IMR-90 (cell line): ENCODE data around the gene SHISA6. TPM values are rescaled to one million over a fixed set of nuclear protein-coding genes. Genes with fewer than 3 reads are reported as not detected.
A peak's percentile ranks its signal among the peaks of the same experiment; 100 is the strongest.

Source experiments
- ATAC-seq: fragments of 200-7000 bp; cut with Tn5 transposase; 2 replicates; pipeline ENCODE4 v1.9.1; 2020; ENCODE audit warnings: low read depth, mild to moderate bottlenecking, moderate library complexity
- BruUV-seq: library from RNA; stranded (reverse); fragments of 400-500 nt; replicated peaks from 2 replicates; lab custom pipeline; 2021; lab: Mats Ljungman, UMichigan
- CTCF ChIA-PET: fragments of 300-600 bp; formaldehyde crosslinking; extraction: SDS; loops from one replicate; lab custom pipeline; 2021; ENCODE audit warnings: antibody characterized with exemption; lab: Yijun Ruan, JAX
- POLR2A ChIA-PET: fragments of 300-600 bp; sonication (Branson Sonifier 250); formaldehyde crosslinking; loops from one replicate; lab custom pipeline; 2022; ENCODE audit warnings: antibody characterized with exemption; ENCODE audit not compliant: unreplicated experiment; lab: Charles Lee
- DNase-seq: peaks from one replicate; pipeline ENCODE4 v3.0.0; 2013
- H2AFZ ChIP-seq: replicated peaks from 2 replicates; pipeline ENCODE3; 2013; ENCODE audit warnings: low read length, mild to moderate bottlenecking; ENCODE audit not compliant: poor library complexity
- H2AK5ac ChIP-seq: 2 replicates; pipeline ENCODE4 v1.6.1; 2013; ENCODE audit warnings: low read depth, low read length, inconsistent platforms
- H2AK9ac ChIP-seq: replicated peaks from 2 replicates; pipeline ENCODE3; 2013; ENCODE audit warnings: mild to moderate bottlenecking, low read depth, low read length, moderate library complexity; ENCODE audit not compliant: poor library complexity
- H2BK120ac ChIP-seq: 2 replicates; pipeline ENCODE4 v1.6.1; 2013; ENCODE audit warnings: low read depth, low read length, inconsistent platforms
- H2BK15ac ChIP-seq: 3 replicates; pipeline ENCODE4 v1.6.1; 2013; ENCODE audit warnings: low read depth, low read length, inconsistent platforms
- H2BK20ac ChIP-seq: 2 replicates; pipeline ENCODE4 v1.6.1; 2013; ENCODE audit warnings: low read depth, mild to moderate bottlenecking, inconsistent platforms, low read length, moderate library complexity
- H2BK5ac ChIP-seq: 2 replicates; pipeline ENCODE4 v1.6.1; 2013; ENCODE audit warnings: mild to moderate bottlenecking, low read depth, low read length, inconsistent platforms; ENCODE audit not compliant: poor library complexity, severe bottlenecking
- H3K14ac ChIP-seq: replicated peaks from 2 replicates; pipeline ENCODE4 v1.6.1; 2013; ENCODE audit warnings: low read depth, low read length, inconsistent platforms
- H3K18ac ChIP-seq: 2 replicates; pipeline ENCODE4 v1.6.1; 2013; ENCODE audit warnings: low read depth, low read length, control low read depth
- H3K23ac ChIP-seq: 2 replicates; pipeline ENCODE4 v1.6.1; 2013; ENCODE audit warnings: low read depth, low read length, inconsistent platforms
- H3K27ac ChIP-seq: 2 replicates; pipeline ENCODE4 v1.5.1; 2013; ENCODE audit warnings: mild to moderate bottlenecking, control low read depth, low read length; ENCODE audit not compliant: insufficient read depth
- H3K27me3 ChIP-seq: 2 replicates; pipeline ENCODE4 v1.6.1; 2013; ENCODE audit warnings: low read length; ENCODE audit not compliant: control insufficient read depth, insufficient read depth
- H3K36me3 ChIP-seq: 2 replicates; pipeline ENCODE4 v1.6.1; 2013; ENCODE audit warnings: low read length, mixed read lengths; ENCODE audit not compliant: control insufficient read depth, insufficient read depth
- H3K4ac ChIP-seq: 2 replicates; pipeline ENCODE4 v1.6.1; 2013; ENCODE audit warnings: low read depth, low read length, inconsistent platforms
- H3K4me1 ChIP-seq: 2 replicates; pipeline ENCODE4 v1.6.1; 2013; ENCODE audit warnings: low read length, mixed read lengths; ENCODE audit not compliant: control insufficient read depth, insufficient read depth
- H3K4me2 ChIP-seq: 2 replicates; pipeline ENCODE4 v1.6.1; 2013; ENCODE audit warnings: low read depth, mild to moderate bottlenecking, control low read depth, low read length, moderate library complexity
- H3K4me3 ChIP-seq: 2 replicates; pipeline ENCODE4 v1.5.1; 2013; ENCODE audit warnings: low read depth, mild to moderate bottlenecking, control low read depth, low read length, moderate library complexity; ENCODE audit not compliant: insufficient read depth
- H3K56ac ChIP-seq: 2 replicates; pipeline ENCODE4 v1.6.1; 2013; ENCODE audit warnings: low read length, inconsistent platforms; ENCODE audit not compliant: insufficient read depth; ENCODE audit errors: extremely low read depth
- H3K79me1 ChIP-seq, 2 experiments: 2 replicates each; pipeline ENCODE4 v1.6.1; 2013; ENCODE audit warnings: low read length in 2 of 2, inconsistent platforms in 1 of 2, low read depth in 1 of 2
- H3K9ac ChIP-seq: 2 replicates; pipeline ENCODE4 v1.6.1; 2013; ENCODE audit warnings: low read depth, low read length, control low read depth
- H3K9me1 ChIP-seq: 2 replicates; pipeline ENCODE4 v1.6.1; 2013; ENCODE audit warnings: low read length, inconsistent platforms; ENCODE audit not compliant: insufficient read depth
- H3K9me3 ChIP-seq: 2 replicates; pipeline ENCODE4 v1.6.1; 2013; ENCODE audit warnings: low read length; ENCODE audit not compliant: control insufficient read depth, insufficient read depth
- H4K20me1 ChIP-seq: 2 replicates; pipeline ENCODE4 v1.6.1; 2013; ENCODE audit warnings: low read length, inconsistent platforms; ENCODE audit not compliant: insufficient read depth
- H4K5ac ChIP-seq: 2 replicates; pipeline ENCODE4 v1.6.1; 2013; ENCODE audit warnings: mild to moderate bottlenecking, low read depth, low read length, control low read depth
- H4K8ac ChIP-seq, 2 experiments: 2 replicates each; pipeline ENCODE4 v1.6.1; 2013; ENCODE audit warnings: low read depth in 2 of 2, low read length in 2 of 2, control low read depth in 1 of 2, inconsistent platforms in 1 of 2
- H4K91ac ChIP-seq: 2 replicates; pipeline ENCODE4 v1.6.1; 2013; ENCODE audit warnings: low read depth, low read length, inconsistent platforms; ENCODE audit not compliant: insufficient read depth
- CHD1 ChIP-seq: IDR thresholded peaks from 2 replicates; pipeline ENCODE4 v1.6.1; 2012; ENCODE audit warnings: low read depth, low read length, improper control_type of control experiment
- FOS ChIP-seq: fragments of 150-350 bp; IDR thresholded peaks from 2 replicates; pipeline ENCODE4 v1.6.1; 2016; ENCODE audit warnings: low read depth, low read length
- MAFK ChIP-seq: IDR thresholded peaks from 2 replicates; pipeline ENCODE4 v1.6.1; 2012; ENCODE audit warnings: low read depth, low read length, improper control_type of control experiment
- MXI1 ChIP-seq: IDR thresholded peaks from 2 replicates; pipeline ENCODE4 v1.6.1; 2012; ENCODE audit warnings: low read depth, mild to moderate bottlenecking, low read length, moderate library complexity, borderline replicate concordance
- NFE2L2 ChIP-seq: fragments of 150-350 bp; IDR thresholded peaks from 2 replicates; pipeline ENCODE4 v1.6.1; 2016; ENCODE audit warnings: low read depth, mild to moderate bottlenecking, low read length
- POLR2A ChIP-seq: IDR thresholded peaks from 2 replicates; pipeline ENCODE4 v1.6.1; 2012; ENCODE audit warnings: mild to moderate bottlenecking, low read depth, low read length
- RFX5 ChIP-seq: IDR thresholded peaks from 2 replicates; pipeline ENCODE4 v1.8.0; 2012; ENCODE audit warnings: low read depth, mild to moderate bottlenecking, low read length, moderate library complexity
- USF2 ChIP-seq: fragments of 150-350 bp; IDR thresholded peaks from 2 replicates; pipeline ENCODE4 v1.6.1; 2017; ENCODE audit warnings: mild to moderate bottlenecking, antibody characterized with exemption, low read length, low read depth
- dilution Hi-C: fragments of 300-500 bp; cut with HindIII; formaldehyde crosslinking; loops from one replicate; pipeline ENCODE4 v1.14.3; 2018; ENCODE audit warnings: low sequenced_read_pairs; ENCODE audit not compliant: unreplicated experiment
- in situ Hi-C: fragments of 300-500 bp; cut with MboI; formaldehyde crosslinking; loops from 3 replicates; pipeline ENCODE4 v1.14.3; 2019; ENCODE audit warnings: low sequenced_read_pairs, inconsistent platforms, mixed read lengths
- intact Hi-C: fragments of 100-400 bp; cut with micrococcal nuclease; formaldehyde crosslinking; loops from 2 replicates; pipeline ENCODE4 v1.10.0; 2022
- polyA plus RNA-seq, 3 experiments: library from polyadenylated mRNA; depleted of rRNA; stranded (reverse); fragments of >200 nt; gene quantifications; 2 replicates each; pipeline ENCODE4 v1.2.3, GENCODE V29; 2012; ENCODE audit warnings: low replicate concordance in 1 of 3
- total RNA-seq: library from RNA; depleted of rRNA; stranded (reverse); fragments of >200 nt; gene quantifications from 2 replicates; pipeline ENCODE4 v1.2.3, GENCODE V29; 2012

SHISA6 gene
- total and polyA plus RNA-seq, 2 of the 4 experiments (the other 2 are of a cell fraction): not detected

- BruUV-seq: no TSS peak
- no peak overlapping the region for H3K4me2 ChIP-seq
- no peak overlapping the region for H2AFZ ChIP-seq
- no peak overlapping the region for H3K14ac ChIP-seq
- TF ChIP-seq POLR2A: no peak
- TF ChIP-seq MAFK: peak; percentile 76
- TF ChIP-seq MXI1: no peak
- TF ChIP-seq CHD1: no peak
- TF ChIP-seq FOS: no peak
- no peak for TF ChIP-seq USF2
- TF ChIP-seq NFE2L2: no peak
- TF ChIP-seq RFX5: no peak
- ATAC-seq (no peak), DNase-seq (no peak)
- H3K18ac ChIP-seq: no peak overlapping the region
- no peak overlapping the region for H2BK15ac ChIP-seq
- no peak overlapping the region for H2AK5ac ChIP-seq
- no peak overlapping the region for H2BK120ac ChIP-seq
- CTCF ChIA-PET: interaction anchor here (0.6 kb wide), 1 partner anchor 647 kb away, joined by 6 read pairs; no protein-coding TSS in a partner anchor
- no peaks in the 10 kb centered on the region for H3K79me1 ChIP-seq
- no peaks in the 10 kb centered on the region for H3K9me1 ChIP-seq
- peaks cover 12% of the 10 kb centered on the region for H3K9me3 ChIP-seq
- in situ Hi-C loops (no loop called here), intact Hi-C loops (no loop called here), dilution Hi-C loops (no loop called here)
- POLR2A ChIA-PET: no interaction called here
- H4K91ac ChIP-seq: no peak overlapping the region
- H3K9ac ChIP-seq: no peak overlapping the region
- no peak overlapping the region for H2AK9ac ChIP-seq
- no peak overlapping the region for H2BK5ac ChIP-seq
- H3K4me1 ChIP-seq: no peaks in the 10 kb centered on the region
- H3K27ac ChIP-seq: no peak overlapping the region
- H3K23ac ChIP-seq: no peak overlapping the region
- no peak overlapping the region for H3K4me3 ChIP-seq
- no peak overlapping the region for H2BK20ac ChIP-seq
- H4K5ac ChIP-seq: no peak overlapping the region
- H3K36me3 ChIP-seq: no peaks in the 10 kb centered on the region
- no peak overlapping the region for H3K56ac ChIP-seq
- H3K27me3 ChIP-seq: no peaks in the 10 kb centered on the region
- no peak overlapping the region for H3K4ac ChIP-seq
- H4K20me1 ChIP-seq: no peaks in the 10 kb centered on the region
- no peak overlapping the region for H4K8ac ChIP-seq
Observed at GRCh38 chr17:11287791-11288190, 46.8 kb downstream of the SHISA6 start.
